ENCODE measurements around the gene FADD.

FADD gene

GRCh38 chr11:70205049-70205725, 2.1 kb downstream of the FADD start:
- no peak overlapping the region for H3K27ac ChIP-seq
- peak overlapping the region; percentile 94 for H3K9ac ChIP-seq (ENCODE audit: insufficient read length)
- H3K4me3 ChIP-seq: peak overlapping the region; percentile 93
- H3K9me3 ChIP-seq (ENCODE audit: low read depth, low read length): no peaks in the 10 kb centered on the region
- DNase-seq (ENCODE audit: low read depth, low spot score): no peak
- peaks cover 34% of the 10 kb centered on the region for H3K36me3 ChIP-seq (ENCODE audit: insufficient read depth, low read length)
- no peak for TF ChIP-seq EZH2 (IDR thresholded peaks at IDR 0.05)
- peak; percentile 6; the same call in 1 of the 2 replicates for TF ChIP-seq POLR2AphosphoS5 (IDR thresholded peaks at IDR 0.05; ENCODE audit: borderline replicate concordance, low read depth, low read length)

- Histone ChIP-seq H3K36me3 (ENCODE audit: insufficient read depth, low read length) (peaks cover 34% of the 10 kb centered on the region), H3K4me3 (no peak overlapping the region), H3K9ac (ENCODE audit: insufficient read length) (no peak overlapping the region), H3K9me3 (ENCODE audit: low read depth, low read length) (no peaks in the 10 kb centered on the region), H3K27ac (no peak overlapping the region)
- DNase-seq (ENCODE audit: low read depth, low spot score): no peak
- peak; percentile 9; the same call in 1 of the 2 replicates for TF ChIP-seq POLR2AphosphoS5 (IDR thresholded peaks at IDR 0.05; ENCODE audit: borderline replicate concordance, low read depth, low read length)
- TF ChIP-seq FOXP2 (optimal IDR thresholded peaks at IDR 0.05; ENCODE audit: control extremely low read depth, extremely low read length, insufficient read depth): no peak
- TF ChIP-seq EZH2 (IDR thresholded peaks at IDR 0.05): no peak
These were observed 2.7 kb downstream of the FADD start for GRCh38 chr11:70205766-70206165.

GRCh38 chr11:70206226-70206981, 3.3 kb downstream of the FADD start:
- Histone ChIP-seq H3K9ac (ENCODE audit: insufficient read length) (no peak overlapping the region), H3K36me3 (ENCODE audit: insufficient read depth, low read length) (peaks cover 34% of the 10 kb centered on the region), H3K4me3 (no peak overlapping the region), H3K27ac (no peak overlapping the region), H3K9me3 (ENCODE audit: low read depth, low read length) (no peaks in the 10 kb centered on the region)
- no peak for TF ChIP-seq FOXP2 (optimal IDR thresholded peaks at IDR 0.05; ENCODE audit: control extremely low read depth, extremely low read length, insufficient read depth)
- TF ChIP-seq EZH2 (IDR thresholded peaks at IDR 0.05): no peak
- no peak for TF ChIP-seq POLR2AphosphoS5 (IDR thresholded peaks at IDR 0.05; ENCODE audit: borderline replicate concordance, low read depth, low read length)
- no peak for DNase-seq (ENCODE audit: low read depth, low spot score)

- Histone ChIP-seq H3K4me3 (no peak overlapping the region), H3K9me3 (ENCODE audit: low read depth, low read length) (no peaks in the 10 kb centered on the region), H3K9ac (ENCODE audit: insufficient read length) (no peak overlapping the region), H3K27ac (no peak overlapping the region), H3K36me3 (ENCODE audit: insufficient read depth, low read length) (peaks cover 34% of the 10 kb centered on the region)
- TF ChIP-seq EZH2 (IDR thresholded peaks at IDR 0.05) (no peak), FOXP2 (optimal IDR thresholded peaks at IDR 0.05; ENCODE audit: control extremely low read depth, extremely low read length, insufficient read depth) (no peak), POLR2AphosphoS5 (IDR thresholded peaks at IDR 0.05; ENCODE audit: borderline replicate concordance, low read depth, low read length) (no peak)
- no peak for DNase-seq (ENCODE audit: low read depth, low spot score)
These were observed 3.9 kb downstream of the FADD start for GRCh38 chr11:70206982-70207376.

GRCh38 chr11:70207531-70208131, 4.5 kb downstream of the FADD start:
- Histone ChIP-seq H3K9ac (ENCODE audit: insufficient read length) (no peak overlapping the region), H3K9me3 (ENCODE audit: low read depth, low read length) (no peaks in the 10 kb centered on the region), H3K4me3 (no peak overlapping the region), H3K27ac (no peak overlapping the region), H3K36me3 (ENCODE audit: insufficient read depth, low read length) (peaks cover 34% of the 10 kb centered on the region)
- TF ChIP-seq EZH2 (IDR thresholded peaks at IDR 0.05) (no peak), FOXP2 (optimal IDR thresholded peaks at IDR 0.05; ENCODE audit: control extremely low read depth, extremely low read length, insufficient read depth) (no peak), POLR2AphosphoS5 (IDR thresholded peaks at IDR 0.05; ENCODE audit: borderline replicate concordance, low read depth, low read length) (no peak)
- no peak for DNase-seq (ENCODE audit: low read depth, low spot score)

GRCh38 chr11:70209391-70209912, 6.4 kb downstream of the FADD start:
- H3K27ac ChIP-seq: no peak overlapping the region
- H3K36me3 ChIP-seq (ENCODE audit: insufficient read depth, low read length): peaks cover 33% of the 10 kb centered on the region
- no peak for DNase-seq (ENCODE audit: low read depth, low spot score)
- H3K4me3 ChIP-seq: no peak overlapping the region
- H3K9ac ChIP-seq (ENCODE audit: insufficient read length): no peak overlapping the region
- H3K9me3 ChIP-seq (ENCODE audit: low read depth, low read length): no peaks in the 10 kb centered on the region
- TF ChIP-seq EZH2 (IDR thresholded peaks at IDR 0.05) (no peak), FOXP2 (optimal IDR thresholded peaks at IDR 0.05; ENCODE audit: control extremely low read depth, extremely low read length, insufficient read depth) (no peak)

- Histone ChIP-seq H3K4me3 (no peak overlapping the region), H3K27ac (no peak overlapping the region), H3K9ac (ENCODE audit: insufficient read length) (no peak overlapping the region), H3K9me3 (ENCODE audit: low read depth, low read length) (no peaks in the 10 kb centered on the region), H3K36me3 (ENCODE audit: insufficient read depth, low read length) (peaks cover 27% of the 10 kb centered on the region)
- DNase-seq (ENCODE audit: low read depth, low spot score): no peak
- TF ChIP-seq EZH2 (IDR thresholded peaks at IDR 0.05): no peak
- TF ChIP-seq POLR2AphosphoS5 (IDR thresholded peaks at IDR 0.05; ENCODE audit: borderline replicate concordance, low read depth, low read length): no peak
- TF ChIP-seq FOXP2 (optimal IDR thresholded peaks at IDR 0.05; ENCODE audit: control extremely low read depth, extremely low read length, insufficient read depth): no peak
These were observed 7.0 kb downstream of the FADD start for GRCh38 chr11:70210051-70210501.

- Histone ChIP-seq H3K36me3 (ENCODE audit: insufficient read depth, low read length) (peaks cover 23% of the 10 kb centered on the region), H3K9me3 (ENCODE audit: low read depth, low read length) (no peaks in the 10 kb centered on the region), H3K4me3 (no peak overlapping the region), H3K9ac (ENCODE audit: insufficient read length) (no peak overlapping the region), H3K27ac (no peak overlapping the region)
- no peak for DNase-seq (ENCODE audit: low read depth, low spot score)
- no peak for TF ChIP-seq EZH2 (IDR thresholded peaks at IDR 0.05)
- no peak for TF ChIP-seq FOXP2 (optimal IDR thresholded peaks at IDR 0.05; ENCODE audit: control extremely low read depth, extremely low read length, insufficient read depth)
- no peak for TF ChIP-seq POLR2AphosphoS5 (IDR thresholded peaks at IDR 0.05; ENCODE audit: borderline replicate concordance, low read depth, low read length)
These were observed 7.4 kb downstream of the FADD start for GRCh38 chr11:70210530-70210929.
